Measurements from ENCODE around the gene SEMA5B. TPM values are rescaled to one million over a fixed set of nuclear protein-coding genes. Genes with fewer than 3 reads are reported as not detected.

SEMA5B gene
- total and polyA plus RNA-seq, 8 donors: 0.52 to 11.0 (median 1.3) TPM

- no peak overlapping the region for H3K4me3 ChIP-seq
- no peaks in the 10 kb centered on the region for H3K9me3 ChIP-seq
- no peak for DNase-seq
- no peak for FAIRE-seq
- TF ChIP-seq CTCF (IDR thresholded peaks at IDR 0.05): no peak
- no peaks in the 10 kb centered on the region for H3K27me3 ChIP-seq
- H3K36me3 ChIP-seq: no peaks in the 10 kb centered on the region
- no peak overlapping the region for H3K27ac ChIP-seq
- no peak for ATAC-seq
- WGBS, 2 donors: 90 to 96% methylated on average over 7 of the region's 7 CpGs
- intact Hi-C loops (cut with DNase I): no loop called here
- no peaks in the 10 kb centered on the region for H3K4me1 ChIP-seq
Observed at GRCh38 chr3:122967765-122968164, 59.8 kb downstream of the SEMA5B start.

GRCh38 chr3:122967356-122967755 lies 60.2 kb downstream of the SEMA5B start:
- Histone ChIP-seq H3K4me1 (no peaks in the 10 kb centered on the region), H3K36me3 (no peaks in the 10 kb centered on the region), H3K9me3 (no peaks in the 10 kb centered on the region), H3K4me3 (no peak overlapping the region), H3K27me3 (no peaks in the 10 kb centered on the region), H3K27ac (no peak overlapping the region)
- WGBS, 2 donors: 80 to 87% methylated on average over 4 of the region's 4 CpGs
- TF ChIP-seq CTCF (IDR thresholded peaks at IDR 0.05): no peak
- intact Hi-C loops (cut with DNase I): no loop called here
- DNase-seq (no peak), ATAC-seq (no peak), FAIRE-seq (no peak)

GRCh38 chr3:122966045-122966444 lies 61.5 kb downstream of the SEMA5B start:
- no peak for TF ChIP-seq CTCF (IDR thresholded peaks at IDR 0.05)
- no peak for FAIRE-seq
- Histone ChIP-seq H3K27me3 (no peaks in the 10 kb centered on the region), H3K27ac (no peak overlapping the region), H3K4me3 (no peak overlapping the region), H3K4me1 (no peaks in the 10 kb centered on the region), H3K36me3 (no peaks in the 10 kb centered on the region), H3K9me3 (no peaks in the 10 kb centered on the region)
- intact Hi-C loops (cut with DNase I): no loop called here
- ATAC-seq: no peak
- no peak for DNase-seq

- Histone ChIP-seq H3K27me3 (no peaks in the 10 kb centered on the region), H3K9me3 (no peaks in the 10 kb centered on the region), H3K4me1 (no peaks in the 10 kb centered on the region), H3K27ac (no peak overlapping the region), H3K4me3 (no peak overlapping the region), H3K36me3 (no peaks in the 10 kb centered on the region)
- DNase-seq (no peak), ATAC-seq (no peak), FAIRE-seq (no peak)
- WGBS, 2 donors: 30 to 40% methylated on average over 2 of the region's 2 CpGs
- intact Hi-C loops (cut with DNase I): no loop called here
- TF ChIP-seq CTCF (IDR thresholded peaks at IDR 0.05): no peak
Observed at GRCh38 chr3:122964811-122965210, 62.8 kb downstream of the SEMA5B start.

- no peak for TF ChIP-seq CTCF (IDR thresholded peaks at IDR 0.05)
- Histone ChIP-seq H3K9me3 (no peaks in the 10 kb centered on the region), H3K36me3 (no peaks in the 10 kb centered on the region), H3K27me3 (no peaks in the 10 kb centered on the region), H3K4me3 (no peak overlapping the region), H3K27ac (no peak overlapping the region), H3K4me1 (no peaks in the 10 kb centered on the region)
- DNase-seq (no peak), FAIRE-seq (no peak), ATAC-seq (no peak)
- intact Hi-C loops (cut with DNase I): no loop called here
- 67 to 76% methylated on average over 9 of the region's 9 CpGs for WGBS, 2 donors
Observed at GRCh38 chr3:122962149-122962548, 65.4 kb downstream of the SEMA5B start.
